HEK293 (cell line): ENCODE measurements around the gene DDC.

Source experiments
- CTCF ChIA-PET: fragments of 350-600 bp; formaldehyde crosslinking; extraction: SDS; loops from one replicate; lab custom pipeline; 2021; ENCODE audit warnings: antibody characterized with exemption; lab: Yijun Ruan, JAX
- POLR2A ChIA-PET: fragments of 300-600 bp; formaldehyde crosslinking; extraction: SDS; loops from one replicate; lab custom pipeline; 2020; ENCODE audit warnings: antibody characterized with exemption, inconsistent platforms; lab: Yijun Ruan, JAX
- H3K27ac ChIP-seq: fragments of 200-500 bp; sonication (Bioruptor generic); 2 replicates; pipeline ENCODE4 v1.5.1; 2014; ENCODE audit warnings: low read depth, low read length, control low read depth, inconsistent platforms; ENCODE audit errors: extremely low read depth
- H3K36me3 ChIP-seq, 2 experiments: fragments of 200-500 bp in 1 of 2; sonication (Bioruptor generic) in 1 of 2; 1 replicate in 1 of 2; 2 replicates in 1 of 2; pipeline ENCODE4 v1.5.1; 2014 to 2017; ENCODE audit warnings: inconsistent platforms in 2 of 2, low read length in 2 of 2; ENCODE audit not compliant: control insufficient read depth in 2 of 2, insufficient read depth in 1 of 2
- H3K4me1 ChIP-seq: fragments of 200-500 bp; sonication (Bioruptor generic); 2 replicates; pipeline ENCODE4 v1.5.1; 2014; ENCODE audit warnings: mild to moderate bottlenecking, low read length, inconsistent platforms; ENCODE audit not compliant: control insufficient read depth, insufficient read depth
- H3K4me3 ChIP-seq: 2 replicates; pipeline ENCODE4 v1.5.1; 2011; ENCODE audit warnings: low read depth, mild to moderate bottlenecking, control low read depth, low read length, moderate library complexity
- H3K9me3 ChIP-seq: fragments of 200-500 bp; sonication (Bioruptor generic); 2 replicates; pipeline ENCODE4 v1.5.1; 2014; ENCODE audit warnings: low read depth, low read length, inconsistent platforms; ENCODE audit not compliant: control insufficient read depth, insufficient read depth
- GLI4 ChIP-seq: fragments of 450-650 bp; formaldehyde crosslinking; IDR thresholded peaks from 2 replicates; pipeline ENCODE4 v1.5.1; 2016; ENCODE audit warnings: missing biosample characterization, missing genetic modification characterization
- KLF1 ChIP-seq: fragments of 450-650 bp; formaldehyde crosslinking; IDR thresholded peaks from 2 replicates; pipeline ENCODE4 v1.5.1; 2016; ENCODE audit warnings: missing biosample characterization, missing genetic modification characterization
- KLF10 ChIP-seq: fragments of 450-650 bp; IDR thresholded peaks from 2 replicates; pipeline ENCODE4 v1.5.1; 2018; ENCODE audit warnings: missing biosample characterization, mild to moderate bottlenecking, missing genetic modification characterization
- OVOL3 ChIP-seq: fragments of 450-650 bp; formaldehyde crosslinking; IDR thresholded peaks from 2 replicates; pipeline ENCODE4 v1.5.1; 2016; ENCODE audit warnings: missing biosample characterization, missing genetic modification characterization
- SALL2 ChIP-seq: fragments of 450-650 bp; formaldehyde crosslinking; IDR thresholded peaks from 2 replicates; pipeline ENCODE4 v1.5.0; 2017; ENCODE audit warnings: missing biosample characterization, mild to moderate bottlenecking, missing genetic modification characterization, borderline replicate concordance
- ZBTB17 ChIP-seq: fragments of 450-650 bp; formaldehyde crosslinking; IDR thresholded peaks from 2 replicates; pipeline ENCODE4 v1.5.1; 2016; ENCODE audit warnings: missing biosample characterization, missing genetic modification characterization
- ZBTB20 ChIP-seq: fragments of 450-650 bp; formaldehyde crosslinking; IDR thresholded peaks from 2 replicates; pipeline ENCODE4 v1.5.1; 2016; ENCODE audit warnings: missing biosample characterization, missing genetic modification characterization
- ZBTB8A ChIP-seq: fragments of 450-650 bp; formaldehyde crosslinking; IDR thresholded peaks from 2 replicates; pipeline ENCODE4 v1.5.1; 2016; ENCODE audit warnings: missing biosample characterization, missing genetic modification characterization
- ZNF121 ChIP-seq: fragments of 450-650 bp; formaldehyde crosslinking; IDR thresholded peaks from 2 replicates; pipeline ENCODE4 v1.5.1; 2016; ENCODE audit warnings: missing biosample characterization, missing genetic modification characterization
- ZNF157 ChIP-seq: fragments of 450-650 bp; formaldehyde crosslinking; IDR thresholded peaks from 2 replicates; pipeline ENCODE4 v1.5.1; 2016; ENCODE audit warnings: missing biosample characterization, missing genetic modification characterization
- ZNF2 ChIP-seq: fragments of 450-650 bp; formaldehyde crosslinking; IDR thresholded peaks from 2 replicates; pipeline ENCODE4 v1.5.1; 2016; ENCODE audit warnings: missing biosample characterization, missing genetic modification characterization
- ZNF24 ChIP-seq: fragments of 450-650 bp; formaldehyde crosslinking; IDR thresholded peaks from 2 replicates; pipeline ENCODE4 v1.5.1; 2016; ENCODE audit warnings: missing biosample characterization, missing genetic modification characterization
- ZNF302 ChIP-seq: fragments of 450-650 bp; formaldehyde crosslinking; IDR thresholded peaks from 2 replicates; pipeline ENCODE4 v1.5.1; 2016; ENCODE audit warnings: missing biosample characterization, missing genetic modification characterization, low read depth
- ZNF426 ChIP-seq: fragments of 450-650 bp; formaldehyde crosslinking; IDR thresholded peaks from 2 replicates; pipeline ENCODE4 v1.5.1; 2017; ENCODE audit warnings: missing biosample characterization, missing genetic modification characterization, mild to moderate bottlenecking, inconsistent platforms, moderate library complexity
- ZNF514 ChIP-seq: fragments of 450-650 bp; formaldehyde crosslinking; IDR thresholded peaks from 2 replicates; pipeline ENCODE4 v1.5.1; 2016; ENCODE audit warnings: missing biosample characterization, missing genetic modification characterization
- ZNF626 ChIP-seq: fragments of 450-650 bp; sonication (Bioruptor Pico); formaldehyde crosslinking; IDR thresholded peaks from 2 replicates; pipeline ENCODE4 v1.5.1; 2018; ENCODE audit warnings: missing biosample characterization, missing genetic modification characterization, inconsistent platforms
- ZNF654 ChIP-seq: fragments of 450-650 bp; formaldehyde crosslinking; IDR thresholded peaks from 2 replicates; pipeline ENCODE4 v1.5.1; 2016; ENCODE audit warnings: low read depth, missing biosample characterization, missing genetic modification characterization
- ZNF785 ChIP-seq: fragments of 450-650 bp; formaldehyde crosslinking; IDR thresholded peaks from 2 replicates; pipeline ENCODE4 v1.5.1; 2016; ENCODE audit warnings: missing biosample characterization, missing genetic modification characterization
- TF ChIP-seq, protein P1 (sequence below): fragments of 450-650 bp; formaldehyde crosslinking; IDR thresholded peaks from 2 replicates; pipeline ENCODE4; 2016; ENCODE audit warnings: missing biosample characterization, missing genetic modification characterization
- TF ChIP-seq, protein P2 (sequence below): fragments of 450-650 bp; formaldehyde crosslinking; IDR thresholded peaks from 2 replicates; pipeline ENCODE4 v1.5.1; 2016; ENCODE audit warnings: missing biosample characterization, missing genetic modification characterization
- TF ChIP-seq, protein P3 (sequence below): fragments of 450-650 bp; formaldehyde crosslinking; IDR thresholded peaks from 2 replicates; pipeline ENCODE4 v1.5.1; 2017; ENCODE audit warnings: missing biosample characterization, missing genetic modification characterization
- TF ChIP-seq, protein P4 (sequence below): fragments of 450-650 bp; formaldehyde crosslinking; IDR thresholded peaks from 2 replicates; pipeline ENCODE4 v1.5.0; 2017; ENCODE audit warnings: missing biosample characterization, missing genetic modification characterization, borderline replicate concordance

Gene DDC

DNA sequence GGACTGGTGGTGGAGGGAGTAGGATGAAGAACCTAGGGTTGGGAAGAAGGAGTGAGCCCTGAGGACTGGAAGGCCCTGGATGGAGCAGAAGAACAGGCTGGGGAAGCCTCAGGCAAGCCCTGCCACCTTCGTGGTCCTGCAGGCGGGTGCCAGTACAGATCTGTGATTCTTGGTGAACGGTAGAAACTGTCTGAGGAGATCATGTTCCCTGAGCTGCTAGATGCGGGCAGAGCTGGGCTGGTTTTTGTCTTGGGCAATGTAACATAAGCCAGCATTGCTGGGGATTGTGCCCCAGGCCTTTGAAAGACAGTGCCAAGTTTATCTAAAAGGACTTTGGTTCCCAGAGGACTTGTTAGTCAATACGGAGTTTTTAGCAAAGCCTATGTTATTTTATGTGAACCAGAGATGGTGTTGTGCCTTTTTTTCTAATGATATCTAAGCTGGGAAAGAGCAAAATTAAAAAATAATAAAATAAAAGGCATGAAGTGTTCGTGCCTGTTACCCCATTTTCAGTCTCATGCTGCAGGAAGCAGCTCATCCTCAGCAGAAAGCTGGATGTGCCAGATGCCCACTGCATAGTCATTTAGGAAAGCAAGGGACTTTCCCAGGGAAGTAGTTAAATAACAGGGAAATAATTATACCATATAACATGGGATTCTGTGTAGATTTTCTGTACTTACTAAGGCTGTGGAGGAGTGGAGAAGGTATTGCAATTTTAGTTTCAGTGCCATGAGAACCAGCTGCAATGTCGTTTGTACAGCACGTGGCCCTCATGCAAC, 90.6 kb downstream of the DDC start (continued):
- TF ChIP-seq ZBTB8A (tag by site-specific recombination) (no peak), ZNF514 (tag by site-specific recombination) (no peak)
- TF ChIP-seq, all 188 proteins: peak for 0

DNA sequence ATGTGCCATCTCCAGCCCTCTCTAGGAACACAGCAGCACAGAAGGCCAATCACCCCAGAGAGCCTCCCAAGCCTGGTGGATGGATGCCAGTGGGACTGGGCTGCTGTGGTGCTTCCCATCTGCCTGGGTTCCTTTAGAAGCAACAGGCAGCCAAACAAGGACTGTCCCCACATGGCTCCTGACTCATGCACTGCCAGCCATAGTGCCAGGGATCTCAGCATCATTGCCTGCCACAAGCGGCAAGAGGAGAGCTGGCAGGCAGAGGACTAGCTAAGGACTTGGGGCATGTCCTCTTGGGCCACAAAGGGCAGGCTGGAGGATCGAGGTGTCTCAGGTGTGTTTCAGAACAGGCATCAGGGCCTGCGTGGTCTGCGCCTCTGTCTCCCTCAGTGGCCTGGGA, 91.7 kb downstream of the DDC start:
- Histone ChIP-seq H3K4me1 (no peaks in the 10 kb centered on the region), H3K27ac (no peak overlapping the region), H3K4me3 (no peak overlapping the region), H3K9me3 (no peaks in the 10 kb centered on the region), H3K36me3 (no peaks in the 10 kb centered on the region)
- TF ChIP-seq ZBTB17 = no peak
- no peak for TF ChIP-seq ZNF426 (tag by site-specific recombination)
- TF ChIP-seq OVOL3 (tag by site-specific recombination) = no peak
- TF ChIP-seq ZNF626 (tag by site-specific recombination) = no peak
- no peak for TF ChIP-seq ZNF24 (tag by site-specific recombination)
- TF ChIP-seq GLI4 (tag by site-specific recombination) = no peak
- TF ChIP-seq ZNF2 (tag by site-specific recombination) = no peak
- TF ChIP-seq ZNF157 (tag by site-specific recombination) = no peak
- TF ChIP-seq ZNF121 (tag by site-specific recombination) = no peak
- ChIA-PET POLR2A (no interaction called here), CTCF (no interaction called here)

DNA sequence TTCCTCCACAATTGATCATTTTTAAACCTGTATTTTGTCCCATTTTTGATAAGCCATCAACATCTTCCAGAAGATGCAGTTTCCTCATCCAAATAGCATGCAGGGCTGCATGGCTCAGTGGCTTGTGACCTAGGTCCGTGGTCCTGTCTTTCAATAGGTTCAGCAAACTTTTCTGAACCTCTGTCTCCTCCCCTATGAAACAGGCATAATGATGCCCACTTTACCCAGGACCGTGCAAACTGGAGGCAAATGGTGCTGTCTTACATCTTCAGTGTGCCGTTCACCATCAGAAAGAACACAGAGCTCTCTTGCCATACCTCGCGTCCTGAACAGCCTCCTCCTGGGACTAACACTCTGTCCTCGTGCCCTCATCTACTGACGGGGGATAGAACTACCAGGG, 92.8 kb downstream of the DDC start:
- H3K4me3 ChIP-seq = no peak overlapping the region
- peaks cover 2% of the 10 kb centered on the region; the same call in 1 of the 2 replicates for H3K4me1 ChIP-seq
- TF ChIP-seq KLF10 (tag by site-specific recombination) (no peak), ZNF654 (no peak), KLF1 (tag by site-specific recombination) (no peak), ZBTB20 (tag by site-specific recombination) (no peak), ZNF785 (tag by site-specific recombination) (no peak), ZNF2 (tag by site-specific recombination) (no peak), ZNF514 (tag by site-specific recombination) (no peak), SALL2 (tag by site-specific recombination) (no peak), ZNF302 (tag by site-specific recombination) (no peak)
- TF ChIP-seq, protein P1, sequence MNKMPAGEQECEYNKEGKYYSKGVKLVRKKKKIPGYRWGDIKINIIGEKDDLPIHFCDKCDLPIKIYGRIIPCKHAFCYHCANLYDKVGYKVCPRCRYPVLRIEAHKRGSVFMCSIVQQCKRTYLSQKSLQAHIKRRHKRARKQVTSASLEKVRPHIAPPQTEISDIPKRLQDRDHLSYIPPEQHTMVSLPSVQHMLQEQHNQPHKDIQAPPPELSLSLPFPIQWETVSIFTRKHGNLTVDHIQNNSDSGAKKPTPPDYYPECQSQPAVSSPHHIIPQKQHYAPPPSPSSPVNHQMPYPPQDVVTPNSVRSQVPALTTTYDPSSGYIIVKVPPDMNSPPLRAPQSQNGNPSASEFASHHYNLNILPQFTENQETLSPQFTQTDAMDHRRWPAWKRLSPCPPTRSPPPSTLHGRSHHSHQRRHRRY = no peak
- TF ChIP-seq, protein P2, sequence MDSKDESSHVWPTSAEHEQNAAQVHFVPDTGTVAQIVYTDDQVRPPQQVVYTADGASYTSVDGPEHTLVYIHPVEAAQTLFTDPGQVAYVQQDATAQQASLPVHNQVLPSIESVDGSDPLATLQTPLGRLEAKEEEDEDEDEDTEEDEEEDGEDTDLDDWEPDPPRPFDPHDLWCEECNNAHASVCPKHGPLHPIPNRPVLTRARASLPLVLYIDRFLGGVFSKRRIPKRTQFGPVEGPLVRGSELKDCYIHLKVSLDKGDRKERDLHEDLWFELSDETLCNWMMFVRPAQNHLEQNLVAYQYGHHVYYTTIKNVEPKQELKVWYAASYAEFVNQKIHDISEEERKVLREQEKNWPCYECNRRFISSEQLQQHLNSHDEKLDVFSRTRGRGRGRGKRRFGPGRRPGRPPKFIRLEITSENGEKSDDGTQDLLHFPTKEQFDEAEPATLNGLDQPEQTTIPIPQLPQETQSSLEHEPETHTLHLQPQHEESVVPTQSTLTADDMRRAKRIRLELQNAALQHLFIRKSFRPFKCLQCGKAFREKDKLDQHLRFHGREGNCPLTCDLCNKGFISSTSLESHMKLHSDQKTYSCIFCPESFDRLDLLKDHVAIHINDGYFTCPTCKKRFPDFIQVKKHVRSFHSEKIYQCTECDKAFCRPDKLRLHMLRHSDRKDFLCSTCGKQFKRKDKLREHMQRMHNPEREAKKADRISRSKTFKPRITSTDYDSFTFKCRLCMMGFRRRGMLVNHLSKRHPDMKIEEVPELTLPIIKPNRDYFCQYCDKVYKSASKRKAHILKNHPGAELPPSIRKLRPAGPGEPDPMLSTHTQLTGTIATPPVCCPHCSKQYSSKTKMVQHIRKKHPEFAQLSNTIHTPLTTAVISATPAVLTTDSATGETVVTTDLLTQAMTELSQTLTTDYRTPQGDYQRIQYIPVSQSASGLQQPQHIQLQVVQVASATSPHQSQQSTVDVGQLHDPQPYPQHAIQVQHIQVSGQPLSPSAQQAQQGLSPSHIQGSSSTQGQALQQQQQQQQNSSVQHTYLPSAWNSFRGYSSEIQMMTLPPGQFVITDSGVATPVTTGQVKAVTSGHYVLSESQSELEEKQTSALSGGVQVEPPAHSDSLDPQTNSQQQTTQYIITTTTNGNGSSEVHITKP (tag by site-specific recombination) = no peak
- TF ChIP-seq, protein P3, sequence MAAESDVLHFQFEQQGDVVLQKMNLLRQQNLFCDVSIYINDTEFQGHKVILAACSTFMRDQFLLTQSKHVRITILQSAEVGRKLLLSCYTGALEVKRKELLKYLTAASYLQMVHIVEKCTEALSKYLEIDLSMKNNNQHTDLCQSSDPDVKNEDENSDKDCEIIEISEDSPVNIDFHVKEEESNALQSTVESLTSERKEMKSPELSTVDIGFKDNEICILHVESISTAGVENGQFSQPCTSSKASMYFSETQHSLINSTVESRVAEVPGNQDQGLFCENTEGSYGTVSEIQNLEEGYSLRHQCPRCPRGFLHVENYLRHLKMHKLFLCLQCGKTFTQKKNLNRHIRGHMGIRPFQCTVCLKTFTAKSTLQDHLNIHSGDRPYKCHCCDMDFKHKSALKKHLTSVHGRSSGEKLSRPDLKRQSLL (tag by site-specific recombination) = no peak
- TF ChIP-seq, protein P4, sequence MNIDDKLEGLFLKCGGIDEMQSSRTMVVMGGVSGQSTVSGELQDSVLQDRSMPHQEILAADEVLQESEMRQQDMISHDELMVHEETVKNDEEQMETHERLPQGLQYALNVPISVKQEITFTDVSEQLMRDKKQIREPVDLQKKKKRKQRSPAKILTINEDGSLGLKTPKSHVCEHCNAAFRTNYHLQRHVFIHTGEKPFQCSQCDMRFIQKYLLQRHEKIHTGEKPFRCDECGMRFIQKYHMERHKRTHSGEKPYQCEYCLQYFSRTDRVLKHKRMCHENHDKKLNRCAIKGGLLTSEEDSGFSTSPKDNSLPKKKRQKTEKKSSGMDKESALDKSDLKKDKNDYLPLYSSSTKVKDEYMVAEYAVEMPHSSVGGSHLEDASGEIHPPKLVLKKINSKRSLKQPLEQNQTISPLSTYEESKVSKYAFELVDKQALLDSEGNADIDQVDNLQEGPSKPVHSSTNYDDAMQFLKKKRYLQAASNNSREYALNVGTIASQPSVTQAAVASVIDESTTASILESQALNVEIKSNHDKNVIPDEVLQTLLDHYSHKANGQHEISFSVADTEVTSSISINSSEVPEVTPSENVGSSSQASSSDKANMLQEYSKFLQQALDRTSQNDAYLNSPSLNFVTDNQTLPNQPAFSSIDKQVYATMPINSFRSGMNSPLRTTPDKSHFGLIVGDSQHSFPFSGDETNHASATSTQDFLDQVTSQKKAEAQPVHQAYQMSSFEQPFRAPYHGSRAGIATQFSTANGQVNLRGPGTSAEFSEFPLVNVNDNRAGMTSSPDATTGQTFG (tag by site-specific recombination) = no peak
- ChIA-PET POLR2A (no interaction called here), CTCF (interaction anchor here (1.7 kb wide), 1 partner anchor 689 kb away, joined by 6 read pairs; no protein-coding TSS in a partner anchor)
- H3K9me3 ChIP-seq = no peaks in the 10 kb centered on the region
- H3K27ac ChIP-seq = no peak overlapping the region
- H3K36me3 ChIP-seq = no peaks in the 10 kb centered on the region
